ENCODE data around the gene ZNF286A.
"Not testable (repeated sequence)": the region's sequence is repeated elsewhere in the genome, so short reads cannot be mapped to it uniquely, and the experiment has no call there.

The ZNF286A gene

GRCh38 chr17:15662681-15663080 lies 36.9 kb upstream of the ZNF286A start:
- no peak for DNase-seq
- Histone ChIP-seq H3K4me1 (no peaks in the 10 kb centered on the region), H3K36me3 (no peaks in the 10 kb centered on the region), H3K27me3 (no peaks in the 10 kb centered on the region), H3K4me3 (ENCODE audit: low read depth, low read length) (no peak overlapping the region), H3K9me3 (no peaks in the 10 kb centered on the region)
- TF ChIP-seq CTCF (IDR thresholded peaks at IDR 0.05; ENCODE audit: low read depth, low read length), result no peak

GRCh38 chr17:15663176-15663575 lies 36.4 kb upstream of the ZNF286A start:
- DNase-seq, result no peak
- Histone ChIP-seq H3K4me1 (no peaks in the 10 kb centered on the region), H3K27me3 (no peaks in the 10 kb centered on the region), H3K36me3 (no peaks in the 10 kb centered on the region), H3K4me3 (ENCODE audit: low read depth, low read length) (no peak overlapping the region), H3K9me3 (no peaks in the 10 kb centered on the region)
- TF ChIP-seq CTCF (IDR thresholded peaks at IDR 0.05; ENCODE audit: low read depth, low read length), result no peak

GRCh38 chr17:15663691-15664090 lies 35.9 kb upstream of the ZNF286A start:
- H3K36me3 ChIP-seq, result no peaks in the 10 kb centered on the region
- DNase-seq, result no peak
- H3K4me3 ChIP-seq (ENCODE audit: low read depth, low read length), result no peak overlapping the region
- H3K4me1 ChIP-seq, result no peaks in the 10 kb centered on the region
- TF ChIP-seq CTCF (IDR thresholded peaks at IDR 0.05; ENCODE audit: low read depth, low read length), result no peak
- no peaks in the 10 kb centered on the region for H3K9me3 ChIP-seq
- no peaks in the 10 kb centered on the region for H3K27me3 ChIP-seq

GRCh38 chr17:15669526-15669925 lies 30.0 kb upstream of the ZNF286A start:
- not testable (repeated sequence) for DNase-seq; H3K4me1 ChIP-seq; H3K4me3 ChIP-seq (ENCODE audit: low read depth, low read length); H3K36me3 ChIP-seq; H3K9me3 ChIP-seq; H3K27me3 ChIP-seq

- not testable (repeated sequence) for H3K4me3 ChIP-seq (ENCODE audit: low read depth, low read length); DNase-seq; H3K36me3 ChIP-seq; H3K27me3 ChIP-seq; H3K4me1 ChIP-seq; H3K9me3 ChIP-seq
Observed at GRCh38 chr17:15674640-15675039, 24.9 kb upstream of the ZNF286A start.

GRCh38 chr17:15675991-15676390 lies 23.6 kb upstream of the ZNF286A start:
- not testable (repeated sequence) for H3K4me1 ChIP-seq; H3K4me3 ChIP-seq (ENCODE audit: low read depth, low read length); DNase-seq; H3K36me3 ChIP-seq; H3K27me3 ChIP-seq; H3K9me3 ChIP-seq

- DNase-seq; H3K9me3 ChIP-seq; H3K4me3 ChIP-seq (ENCODE audit: low read depth, low read length); H3K36me3 ChIP-seq; H3K27me3 ChIP-seq; H3K4me1 ChIP-seq: not testable (repeated sequence)
Observed at GRCh38 chr17:15683135-15683534, 16.4 kb upstream of the ZNF286A start.

- DNase-seq, result peak; percentile 64
- not testable (repeated sequence) for H3K36me3 ChIP-seq
- H3K4me3 ChIP-seq (ENCODE audit: low read depth, low read length), result peak within 1 kb of the TSS; percentile 63
Observed at GRCh38 chr17:15683824-15684478, 15.6 kb upstream of the ZNF286A start, which contains the start of gene TRIM16. TSS of gene TRIM16 (minus strand) at chr17:15684311. CDS start at chr17:15651609, 32,702 bp downstream.

GRCh38 chr17:15687494-15687893 lies 12.1 kb upstream of the ZNF286A start:
- H3K4me1 ChIP-seq; H3K36me3 ChIP-seq; H3K9me3 ChIP-seq; DNase-seq; H3K4me3 ChIP-seq (ENCODE audit: low read depth, low read length); H3K27me3 ChIP-seq: not testable (repeated sequence)

More at GRCh38 chr17:15683824-15684478, 15.6 kb upstream of the ZNF286A start, which contains the start of gene TRIM16:
- not testable (repeated sequence) for H3K9me3 ChIP-seq, H3K4me1 ChIP-seq, H3K27me3 ChIP-seq

GRCh38 chr17:15698967-15699366 lies 585 bp upstream of the ZNF286A start:
- peak overlapping the region; percentile 55 for H3K4me3 ChIP-seq (ENCODE audit: low read depth, low read length)

GRCh38 chr17:15699937-15700336 lies 385 bp downstream of the ZNF286A start:
- H3K4me1 ChIP-seq, DNase-seq, H3K9me3 ChIP-seq, H3K27me3 ChIP-seq, H3K36me3 ChIP-seq: not testable (repeated sequence)
- H3K4me3 ChIP-seq (ENCODE audit: low read depth, low read length), result peak overlapping the region; percentile 55

More at GRCh38 chr17:15698967-15699366, 585 bp upstream of the ZNF286A start:
- H3K4me1 ChIP-seq, H3K9me3 ChIP-seq, H3K36me3 ChIP-seq, DNase-seq, H3K27me3 ChIP-seq: not testable (repeated sequence)

GRCh38 chr17:15704239-15704638 lies 4.7 kb downstream of the ZNF286A start:
- not testable (repeated sequence) for DNase-seq; H3K4me3 ChIP-seq (ENCODE audit: low read depth, low read length)

GRCh38 chr17:15704813-15705212 lies 5.3 kb downstream of the ZNF286A start:
- not testable (repeated sequence) for H3K9me3 ChIP-seq; H3K4me1 ChIP-seq; H3K27me3 ChIP-seq; DNase-seq; H3K4me3 ChIP-seq (ENCODE audit: low read depth, low read length)
- H3K36me3 ChIP-seq, result peaks cover 11% of the 10 kb centered on the region

More at GRCh38 chr17:15704239-15704638, 4.7 kb downstream of the ZNF286A start:
- peaks cover 11% of the 10 kb centered on the region for H3K36me3 ChIP-seq
- not testable (repeated sequence) for H3K4me1 ChIP-seq, H3K27me3 ChIP-seq, H3K9me3 ChIP-seq
